CD4-positive, alpha-beta memory T cell (primary cell): ENCODE results near the gene RAI2. TPM values are rescaled to one million over a fixed set of nuclear protein-coding genes. Genes with fewer than 3 reads are reported as not detected.

Source experiments
- CTCF ChIA-PET: fragments of 350-600 bp; sonication (Branson Sonifier 250); formaldehyde crosslinking; loops from one replicate; lab custom pipeline; 2021; ENCODE audit warnings: inconsistent platforms; ENCODE audit not compliant: partially characterized antibody; lab: Charles Lee
- POLR2A ChIA-PET: fragments of 350-600 bp; sonication (Branson Sonifier 250); formaldehyde crosslinking; loops from one replicate; lab custom pipeline; 2021; ENCODE audit not compliant: partially characterized antibody; lab: Charles Lee
- DNase-seq, 5 donors: peaks; one replicate each; pipeline versions ENCODE4 v3.0.0 to v3.0.0-alpha.2; 2020 to 2022; ENCODE audit warnings: mixed read lengths in 1 of 5
- H3K27ac ChIP-seq: one replicate; pipeline ENCODE4 v1.7.0; 2013; ENCODE audit warnings: low read depth, low read length
- H3K27me3 ChIP-seq: 2 replicates; pipeline ENCODE4 v1.7.0; 2013; ENCODE audit warnings: mild to moderate bottlenecking, low read length, moderate library complexity; ENCODE audit not compliant: insufficient read depth
- H3K36me3 ChIP-seq: 2 replicates; pipeline ENCODE4 v1.7.0; 2013; ENCODE audit warnings: mild to moderate bottlenecking, low read length, moderate library complexity; ENCODE audit not compliant: insufficient read depth
- H3K4me1 ChIP-seq: 2 replicates; pipeline ENCODE4 v1.7.0; 2013; ENCODE audit warnings: mild to moderate bottlenecking, low read length, moderate library complexity; ENCODE audit not compliant: insufficient read depth
- H3K4me3 ChIP-seq, 2 donors: one replicate each; pipeline ENCODE4 v1.7.0; 2013; ENCODE audit warnings: low read length in 2 of 2, mild to moderate bottlenecking in 1 of 2
- H3K9me3 ChIP-seq, 2 donors: one replicate each; pipeline ENCODE4 v1.7.0; 2013; ENCODE audit warnings: low read length in 2 of 2, control low read depth in 1 of 2; ENCODE audit not compliant: control insufficient read depth in 1 of 2
- H3K27ac Mint-ChIP-seq, 7 donors: one replicate each; pipeline ENCODE4 v1.8.0; 2020 to 2021; ENCODE audit warnings: mixed read lengths in 7 of 7, mild to moderate bottlenecking in 6 of 7, inconsistent platforms in 3 of 7, moderate library complexity in 3 of 7
- H3K27me3 Mint-ChIP-seq, 2 donors: one replicate each; pipeline ENCODE4 v1.8.0; 2020 to 2021; ENCODE audit warnings: mixed read lengths in 2 of 2
- H3K36me3 Mint-ChIP-seq, 2 donors: one replicate each; pipeline ENCODE4 v1.8.0; 2020 to 2021; ENCODE audit warnings: mixed read lengths in 2 of 2, inconsistent platforms in 1 of 2, mild to moderate bottlenecking in 1 of 2
- H3K4me1 Mint-ChIP-seq, 4 donors: one replicate each; pipeline ENCODE4 v1.8.0; 2020 to 2021; ENCODE audit warnings: mixed read lengths in 4 of 4, mild to moderate bottlenecking in 1 of 4
- H3K4me3 Mint-ChIP-seq, 8 donors: one replicate each; pipeline ENCODE4 v1.8.0; 2020 to 2021; ENCODE audit warnings: mixed read lengths in 8 of 8, mild to moderate bottlenecking in 7 of 8, moderate library complexity in 6 of 8, inconsistent platforms in 3 of 8
- H3K9me3 Mint-ChIP-seq, 8 donors: one replicate each; pipeline ENCODE4 v1.8.0; 2020 to 2021; ENCODE audit warnings: mixed read lengths in 8 of 8, mild to moderate bottlenecking in 5 of 8, inconsistent platforms in 3 of 8, moderate library complexity in 1 of 8
- intact Hi-C: fragments of 100-400 bp; cut with micrococcal nuclease; formaldehyde crosslinking; loops from one replicate; pipeline ENCODE4 v1.15.1; 2023
- polyA plus RNA-seq, 2 donors: library from polyadenylated mRNA; unstranded; fragments of 300-500 nt; fragmentation: Illumina TruSeq; gene quantifications; one replicate each; pipeline ENCODE4 v1.2.3, GENCODE V29; 2021
- total RNA-seq, 2 experiments: library from RNA; stranded (reverse); gene quantifications; one replicate each; pipeline ENCODE4 v1.2.3, GENCODE V29; 2021

Gene RAI2
- total and polyA plus RNA-seq, 4 experiments from 2014 or later, result 0.34 to 1.4 (median 1.2) TPM; not detected in 1

DNA sequence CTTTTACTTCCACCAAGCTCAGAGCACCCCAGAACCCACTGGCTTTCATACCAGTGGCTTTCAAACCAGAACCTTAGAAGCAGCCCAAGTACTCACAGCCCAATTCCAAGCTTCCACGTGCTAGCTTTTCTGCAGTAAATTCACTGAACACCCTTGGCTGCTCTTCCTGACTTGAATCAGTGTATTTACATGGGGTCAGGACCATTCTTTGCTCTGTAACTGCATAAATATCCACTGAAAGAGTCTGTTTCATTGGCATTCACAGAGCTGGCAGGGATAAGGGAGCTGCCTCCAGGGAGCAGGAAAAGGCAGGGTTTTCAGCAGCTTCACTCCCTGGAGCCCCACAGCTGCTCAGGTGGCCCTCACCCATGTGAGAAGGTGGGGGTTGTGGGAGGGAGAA, 43.8 kb downstream of the RAI2 start:
- H3K9me3 ChIP-seq, result no peaks in the 10 kb centered on the region
- no peaks in the 10 kb centered on the region for H3K9me3 Mint-ChIP-seq
- no peaks in the 10 kb centered on the region for H3K4me1 ChIP-seq
- no peak overlapping the region for H3K27ac ChIP-seq
- DNase-seq, result no peak
- ChIA-PET POLR2A (no interaction called here), CTCF (no interaction called here)
- H3K4me3 Mint-ChIP-seq, result no peak overlapping the region
- no peak overlapping the region for H3K4me3 ChIP-seq
- H3K27me3 Mint-ChIP-seq, result no peaks in the 10 kb centered on the region
- H3K4me1 Mint-ChIP-seq, result no peaks in the 10 kb centered on the region
- no peaks in the 10 kb centered on the region for H3K27me3 ChIP-seq
- intact Hi-C loops, result no loop called here
- no peaks in the 10 kb centered on the region for H3K36me3 ChIP-seq
- H3K36me3 Mint-ChIP-seq, result no peaks in the 10 kb centered on the region
- no peak overlapping the region for H3K27ac Mint-ChIP-seq

DNA sequence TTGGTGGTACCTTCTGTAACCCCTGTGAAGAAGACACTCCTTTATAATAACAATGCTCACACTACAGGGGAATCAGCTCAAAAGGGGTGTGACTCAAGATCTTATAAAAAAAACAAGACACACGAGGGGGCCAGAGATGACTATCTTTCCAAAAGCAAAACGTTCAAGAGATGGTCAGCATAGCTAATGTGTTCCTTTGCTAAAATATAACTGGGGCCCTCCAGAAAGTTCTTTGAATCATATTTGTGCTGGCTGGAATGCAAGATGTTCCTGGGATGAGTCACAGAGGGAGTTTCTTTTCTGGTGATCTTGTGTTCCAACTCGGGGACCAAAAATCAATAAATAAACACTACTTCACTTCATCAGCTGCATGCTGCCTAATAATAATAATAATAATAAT, 46.5 kb downstream of the RAI2 start:
- Mint-ChIP-seq H3K27me3 (no peaks in the 10 kb centered on the region), H3K9me3 (no peaks in the 10 kb centered on the region), H3K36me3 (no peaks in the 10 kb centered on the region), H3K4me1 (no peaks in the 10 kb centered on the region), H3K4me3 (no peak overlapping the region), H3K27ac (no peak overlapping the region)
- intact Hi-C loops, result no loop called here
- H3K27me3 ChIP-seq, result no peaks in the 10 kb centered on the region
- no peak for DNase-seq
- no peak overlapping the region for H3K27ac ChIP-seq
- no peaks in the 10 kb centered on the region for H3K9me3 ChIP-seq
- POLR2A ChIA-PET, result no interaction called here
- no peaks in the 10 kb centered on the region for H3K4me1 ChIP-seq
- H3K4me3 ChIP-seq, result no peak overlapping the region
- H3K36me3 ChIP-seq, result no peaks in the 10 kb centered on the region
- CTCF ChIA-PET, result no interaction called here

DNA sequence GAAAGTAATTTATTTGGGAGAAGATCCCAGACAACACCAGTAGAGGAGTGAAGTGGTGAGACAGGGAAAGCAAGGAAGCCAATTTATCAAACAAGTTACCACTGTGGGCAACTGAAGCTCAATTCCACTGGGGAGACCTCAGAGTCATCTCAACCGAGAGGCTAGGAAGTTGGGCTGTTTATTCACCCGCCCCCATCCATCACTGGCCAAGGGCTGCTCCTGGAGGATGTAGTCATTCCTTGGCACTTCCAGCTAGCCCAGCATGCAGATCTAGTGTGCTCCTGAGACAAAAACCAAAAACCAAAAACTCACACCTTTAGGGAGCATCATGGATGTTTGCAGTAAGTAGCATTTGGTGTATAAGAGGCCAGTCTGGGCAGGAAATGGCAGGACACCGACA, 47.0 kb downstream of the RAI2 start:
- no peaks in the 10 kb centered on the region for H3K4me1 ChIP-seq
- intact Hi-C loops, result no loop called here
- H3K27me3 Mint-ChIP-seq, result no peaks in the 10 kb centered on the region
- no peaks in the 10 kb centered on the region for H3K36me3 ChIP-seq
- H3K27me3 ChIP-seq, result no peaks in the 10 kb centered on the region
- H3K4me1 Mint-ChIP-seq, result no peaks in the 10 kb centered on the region
- H3K4me3 Mint-ChIP-seq, result no peak overlapping the region
- ChIA-PET POLR2A (no interaction called here), CTCF (no interaction called here)
- H3K27ac ChIP-seq, result no peak overlapping the region
- no peaks in the 10 kb centered on the region for H3K9me3 ChIP-seq
- H3K27ac Mint-ChIP-seq, result no peak overlapping the region
- H3K4me3 ChIP-seq, result no peak overlapping the region
- no peaks in the 10 kb centered on the region for H3K36me3 Mint-ChIP-seq
- H3K9me3 Mint-ChIP-seq, result no peaks in the 10 kb centered on the region
- DNase-seq, result no peak

DNA sequence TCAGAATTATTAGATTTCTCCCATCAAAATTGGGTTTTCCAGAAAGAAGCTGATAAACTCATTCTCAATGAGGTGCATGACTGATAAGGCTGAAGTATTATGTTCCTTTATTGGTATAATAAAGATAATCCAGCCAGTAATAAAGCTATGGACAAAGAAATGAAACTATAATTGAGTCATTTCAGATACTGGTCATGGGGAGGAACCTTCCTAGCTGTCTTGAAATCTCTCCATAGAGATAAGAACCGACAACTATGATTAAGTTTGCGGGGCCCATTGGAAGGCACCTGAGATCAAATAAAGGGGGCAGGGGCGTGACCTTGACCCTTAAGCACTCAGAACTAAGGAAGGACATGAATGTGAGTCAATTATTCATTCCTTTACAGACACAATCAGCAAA, 47.8 kb downstream of the RAI2 start:
- CTCF ChIA-PET, result interaction anchor here (1.4 kb wide), 1 partner anchor 565 kb away, joined by 4 read pairs; no protein-coding TSS in a partner anchor
- Histone ChIP-seq H3K4me1 (no peaks in the 10 kb centered on the region), H3K9me3 (no peaks in the 10 kb centered on the region), H3K27me3 (no peaks in the 10 kb centered on the region), H3K27ac (no peak overlapping the region), H3K36me3 (no peaks in the 10 kb centered on the region), H3K4me3 (no peak overlapping the region)
- H3K9me3 Mint-ChIP-seq, result no peaks in the 10 kb centered on the region
- H3K36me3 Mint-ChIP-seq, result no peaks in the 10 kb centered on the region
- H3K27me3 Mint-ChIP-seq, result no peaks in the 10 kb centered on the region
- POLR2A ChIA-PET, result no interaction called here
- intact Hi-C loops, result no loop called here
- no peak overlapping the region for H3K4me3 Mint-ChIP-seq
- no peak overlapping the region for H3K27ac Mint-ChIP-seq
- DNase-seq, result no peak
- no peaks in the 10 kb centered on the region for H3K4me1 Mint-ChIP-seq

DNA sequence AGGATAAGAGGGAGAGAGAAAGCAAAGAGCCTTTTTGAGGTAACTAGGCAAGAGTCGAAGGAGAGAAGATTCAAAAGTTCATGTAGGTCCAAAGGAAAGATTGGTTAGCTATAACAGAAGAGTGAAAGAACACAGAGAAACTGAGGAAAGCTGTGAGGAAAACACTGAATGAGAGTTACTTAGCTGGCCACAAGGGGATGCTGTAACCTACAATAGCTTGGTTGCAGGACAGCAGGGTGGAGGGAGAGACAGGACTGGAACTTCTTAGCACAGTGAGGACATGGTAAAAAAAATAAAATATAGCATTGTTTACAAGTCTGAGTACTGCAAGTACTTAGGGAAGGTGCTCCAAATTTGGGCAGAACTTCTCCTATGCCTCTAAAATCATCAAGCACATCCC, 48.3 kb downstream of the RAI2 start:
- Mint-ChIP-seq H3K9me3 (no peaks in the 10 kb centered on the region), H3K4me1 (no peaks in the 10 kb centered on the region), H3K36me3 (no peaks in the 10 kb centered on the region), H3K27me3 (no peaks in the 10 kb centered on the region), H3K4me3 (no peak overlapping the region), H3K27ac (no peak overlapping the region)
- no peak overlapping the region for H3K4me3 ChIP-seq
- no peaks in the 10 kb centered on the region for H3K36me3 ChIP-seq
- POLR2A ChIA-PET, result no interaction called here
- no peaks in the 10 kb centered on the region for H3K27me3 ChIP-seq
- DNase-seq, result no peak
- no peaks in the 10 kb centered on the region for H3K4me1 ChIP-seq
- no peak overlapping the region for H3K27ac ChIP-seq
- CTCF ChIA-PET, result interaction anchor here (1.4 kb wide), 1 partner anchor 566 kb away, joined by 4 read pairs; no protein-coding TSS in a partner anchor
- no peaks in the 10 kb centered on the region for H3K9me3 ChIP-seq
- intact Hi-C loops, result no loop called here

DNA sequence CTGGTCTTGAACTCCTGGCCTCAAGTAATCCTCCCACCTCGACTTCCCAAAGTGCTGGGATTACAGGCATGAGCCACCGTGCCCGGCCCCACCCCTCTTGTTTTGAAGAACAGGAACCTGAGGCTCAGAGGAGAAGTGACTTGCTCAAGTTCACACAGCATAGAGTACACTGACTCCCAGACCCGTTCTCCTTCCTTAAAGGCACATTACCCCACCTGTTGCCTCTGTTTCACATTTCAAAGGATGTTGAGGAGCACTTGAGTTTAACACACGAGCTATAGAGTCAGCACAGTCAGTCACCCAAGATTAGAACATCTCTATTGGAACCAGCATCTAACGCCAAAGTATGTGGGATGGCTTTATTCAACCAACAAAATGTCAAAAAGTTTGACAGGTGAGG, 51.1 kb downstream of the RAI2 start:
- H3K9me3 ChIP-seq, result no peaks in the 10 kb centered on the region
- Mint-ChIP-seq H3K27me3 (no peaks in the 10 kb centered on the region), H3K27ac (no peak overlapping the region), H3K4me3 (no peak overlapping the region), H3K4me1 (no peaks in the 10 kb centered on the region), H3K9me3 (no peaks in the 10 kb centered on the region), H3K36me3 (no peaks in the 10 kb centered on the region)
- intact Hi-C loops, result no loop called here
- H3K27me3 ChIP-seq, result no peaks in the 10 kb centered on the region
- no peaks in the 10 kb centered on the region for H3K36me3 ChIP-seq
- no peak overlapping the region for H3K4me3 ChIP-seq
- no peak for DNase-seq
- H3K27ac ChIP-seq, result no peak overlapping the region
- CTCF ChIA-PET, result no interaction called here
- POLR2A ChIA-PET, result no interaction called here
- H3K4me1 ChIP-seq, result no peaks in the 10 kb centered on the region

DNA sequence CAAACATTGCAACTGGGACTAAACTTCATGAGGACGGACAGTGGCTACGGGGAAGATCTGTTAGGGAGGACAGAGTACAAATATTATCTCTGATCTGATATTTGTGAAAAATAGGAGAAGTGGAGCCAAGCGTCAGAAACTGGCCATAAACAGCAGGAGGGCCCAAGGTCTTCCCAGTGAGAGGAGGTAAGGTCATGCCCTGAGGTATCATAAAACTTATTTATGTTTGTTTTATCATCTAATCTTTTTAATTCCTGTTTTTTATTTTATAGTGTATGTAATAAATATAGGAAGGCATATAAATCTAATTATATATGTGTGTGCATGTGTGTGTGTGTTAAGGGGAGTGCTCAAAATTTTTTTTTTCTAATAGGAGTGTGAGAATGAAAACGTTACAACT, 51.8 kb downstream of the RAI2 start:
- H3K4me3 Mint-ChIP-seq, result no peak overlapping the region
- H3K27ac ChIP-seq, result no peak overlapping the region
- POLR2A ChIA-PET, result no interaction called here
- no peaks in the 10 kb centered on the region for H3K36me3 Mint-ChIP-seq
- no peaks in the 10 kb centered on the region for H3K27me3 Mint-ChIP-seq
- no peak overlapping the region for H3K4me3 ChIP-seq
- H3K9me3 ChIP-seq, result no peaks in the 10 kb centered on the region
- H3K27me3 ChIP-seq, result no peaks in the 10 kb centered on the region
- no peaks in the 10 kb centered on the region for H3K4me1 Mint-ChIP-seq
- H3K4me1 ChIP-seq, result no peaks in the 10 kb centered on the region
- no peak for DNase-seq
- CTCF ChIA-PET, result no interaction called here
- no peaks in the 10 kb centered on the region for H3K36me3 ChIP-seq
- H3K9me3 Mint-ChIP-seq, result peaks cover 0 to 2% (median 0%) of the 10 kb centered on the region in 8 donors
- H3K27ac Mint-ChIP-seq, result no peak overlapping the region
- intact Hi-C loops, result no loop called here

DNA sequence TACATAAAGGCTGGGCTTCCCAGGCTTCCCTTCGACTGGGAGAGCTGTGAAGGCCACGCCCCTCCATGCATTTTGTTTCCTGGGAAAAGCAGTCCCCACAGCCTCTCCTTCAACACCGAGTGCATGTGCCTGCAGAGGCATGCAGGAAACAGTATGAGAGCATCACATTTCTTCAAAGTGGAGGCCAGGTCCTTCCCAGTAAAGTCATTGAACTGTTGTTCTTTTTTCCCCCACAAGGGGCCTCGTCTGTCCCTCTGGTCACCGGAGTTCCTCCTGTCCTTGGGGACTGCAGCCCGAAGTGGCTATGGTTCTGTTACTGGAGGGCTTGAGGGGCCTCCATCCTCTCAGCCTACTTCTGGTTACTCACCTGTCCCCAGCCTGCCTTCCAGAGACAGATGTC, 56.0 kb downstream of the RAI2 start:
- no peak for DNase-seq
- Mint-ChIP-seq H3K4me1 (no peaks in the 10 kb centered on the region), H3K36me3 (no peaks in the 10 kb centered on the region), H3K27ac (no peak overlapping the region), H3K4me3 (no peak overlapping the region), H3K9me3 (peaks cover 0 to 2% (median 0%) of the 10 kb centered on the region in 8 donors), H3K27me3 (no peaks in the 10 kb centered on the region)
- intact Hi-C loops, result no loop called here
- Histone ChIP-seq H3K27ac (no peak overlapping the region), H3K36me3 (no peaks in the 10 kb centered on the region), H3K27me3 (no peaks in the 10 kb centered on the region), H3K4me1 (no peaks in the 10 kb centered on the region), H3K9me3 (no peaks in the 10 kb centered on the region), H3K4me3 (no peak overlapping the region)
- CTCF ChIA-PET, result no interaction called here
- POLR2A ChIA-PET, result no interaction called here
